GM18502 (cell line): Measurements from ENCODE around the gene TXNL4B.

Source experiments
- ATAC-seq: cut with Tn5 transposase; IDR thresholded peaks from one replicate; pipeline ENCODE4 v1.9.1; 2021; ENCODE audit warnings: mild to moderate bottlenecking; ENCODE audit not compliant: unreplicated experiment, poor library complexity

Gene TXNL4B

DNA sequence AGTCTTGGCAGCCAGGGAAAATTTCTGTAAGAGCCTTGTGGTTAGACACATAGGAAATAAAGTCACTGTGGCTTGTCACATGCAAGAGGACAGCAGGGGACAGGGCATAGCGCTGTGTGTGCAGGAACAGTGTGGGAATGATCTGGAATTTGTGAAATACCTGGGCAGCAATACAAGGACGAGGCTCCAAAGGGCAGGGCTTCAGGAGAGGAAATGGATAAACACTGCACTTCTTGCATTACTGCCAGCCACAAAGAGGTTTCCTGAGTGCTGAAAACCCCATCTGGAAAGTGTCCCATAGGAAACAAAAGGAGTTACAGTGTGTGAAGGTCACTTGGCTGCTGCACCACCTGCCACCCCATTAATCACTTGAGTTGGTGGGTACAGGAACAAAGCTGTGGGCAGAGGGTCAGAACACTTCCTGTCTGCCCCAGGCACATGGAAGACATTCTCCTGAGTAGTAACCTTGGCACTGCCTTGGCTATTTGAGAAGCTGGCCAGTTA lies 51.2 kb downstream of the TXNL4B start:
- ATAC-seq: no peak

DNA sequence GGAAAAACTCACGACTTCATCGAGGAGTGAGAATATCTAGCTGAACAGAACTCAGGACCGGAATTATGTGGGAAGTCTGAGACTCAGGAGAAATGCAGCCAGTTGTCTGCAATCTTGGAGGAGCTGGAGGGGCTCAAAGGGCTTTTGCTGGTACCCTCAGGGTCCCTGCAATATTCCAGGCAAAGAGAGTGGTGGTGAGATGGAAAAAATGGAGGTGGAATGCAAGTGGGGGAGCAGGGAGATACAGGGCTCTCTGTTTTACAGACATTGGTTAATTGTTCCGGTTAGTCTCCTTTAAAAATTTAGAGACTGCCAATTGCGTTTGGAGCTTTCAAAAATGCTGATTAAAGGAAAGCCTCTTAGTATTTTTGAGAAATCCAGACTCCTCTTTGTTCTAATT lies 57.3 kb downstream of the TXNL4B start:
- no peak for ATAC-seq
